HG03103 (cell line): ENCODE results near the gene ZNF609.

Source experiments
- ATAC-seq: cut with Tn5 transposase; IDR thresholded peaks from one replicate; pipeline ENCODE4 v1.9.1; 2021; ENCODE audit warnings: low read depth; ENCODE audit not compliant: unreplicated experiment

The ZNF609 gene

GRCh38 chr15:64710676-64711428, 250.5 kb downstream of the ZNF609 start:
- ATAC-seq, result no peak

DNA sequence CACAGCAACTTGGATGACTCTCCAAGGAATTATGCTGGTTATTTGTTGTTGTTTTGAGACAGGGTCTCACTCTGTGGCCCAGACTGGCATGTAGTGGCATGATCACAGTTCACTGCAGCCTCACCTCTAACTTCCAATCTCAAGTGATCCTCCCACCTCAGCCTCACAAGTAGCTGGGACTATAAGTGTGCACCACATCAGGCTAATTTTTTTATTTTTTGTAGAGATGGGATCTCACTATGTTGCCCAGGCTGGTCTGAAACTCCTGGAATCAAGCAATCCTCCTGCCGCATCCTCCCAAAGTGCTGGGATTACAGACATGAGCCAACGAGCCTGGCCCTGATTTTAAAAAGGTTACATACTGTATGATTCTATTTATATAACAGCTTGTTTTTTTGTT, 252.0 kb downstream of the ZNF609 start:
- ATAC-seq, result no peak

DNA sequence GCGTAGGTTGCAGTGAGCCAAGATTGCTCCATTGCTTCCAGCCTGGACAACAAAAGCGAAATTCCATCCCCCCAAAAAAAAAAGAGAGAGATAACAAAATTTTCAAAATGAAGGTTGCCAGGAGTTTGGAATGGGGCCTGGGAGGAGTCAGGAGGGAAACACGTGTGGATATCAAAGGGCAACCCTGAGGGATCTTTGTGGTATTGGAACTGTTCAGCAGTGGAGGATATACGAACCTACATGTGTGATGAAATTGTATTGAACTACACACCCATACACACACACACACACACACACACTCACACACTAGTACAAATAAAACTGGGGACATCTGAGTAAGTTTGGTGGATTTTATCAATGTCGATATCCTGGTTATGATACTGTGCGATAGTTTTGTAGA, 253.2 kb downstream of the ZNF609 start:
- ATAC-seq, result no peak

GRCh38 chr15:64716452-64716851, 256.1 kb downstream of the ZNF609 start:
- no peak for ATAC-seq

DNA sequence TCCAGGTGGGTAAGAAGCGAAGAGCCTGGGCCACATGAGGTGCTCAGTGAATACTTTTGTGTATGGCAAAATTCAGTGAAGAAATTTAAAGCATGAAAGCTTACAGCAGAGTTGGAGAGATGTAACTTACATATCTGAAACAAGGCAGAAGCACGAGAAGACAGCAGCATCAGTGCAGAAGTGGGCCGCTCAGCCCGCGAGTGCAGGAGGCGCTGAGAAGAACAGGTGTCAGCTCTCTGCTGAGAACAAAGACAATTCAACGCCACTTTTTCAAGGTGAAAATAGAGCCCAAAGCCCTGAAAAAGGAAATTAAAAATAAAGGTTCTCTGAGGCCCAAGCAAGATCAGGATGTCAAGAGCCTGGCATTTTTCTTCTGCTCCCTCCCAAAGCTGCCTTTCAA, 256.8 kb downstream of the ZNF609 start:
- no peak for ATAC-seq

GRCh38 chr15:64717735-64718495, 257.5 kb downstream of the ZNF609 start:
- no peak for ATAC-seq

DNA sequence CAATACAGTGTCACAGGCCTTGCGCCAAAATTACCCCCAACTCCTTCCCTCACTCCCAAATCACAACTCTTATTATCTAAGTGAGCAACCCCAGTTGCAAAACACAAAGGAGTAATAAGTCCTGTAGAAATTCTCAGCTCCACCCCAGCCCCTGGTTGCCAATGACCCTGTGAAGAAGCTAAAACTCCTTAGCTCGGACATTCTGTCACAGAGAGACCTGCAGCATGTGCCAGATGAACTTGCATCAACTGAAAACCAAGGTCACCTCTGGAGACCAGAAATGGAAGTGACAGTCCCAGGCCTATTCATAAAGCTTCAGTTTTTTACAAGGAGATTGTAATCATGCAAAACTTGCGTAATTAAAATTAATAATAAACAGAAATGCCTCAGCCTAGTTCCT, 259.8 kb downstream of the ZNF609 start:
- no peak for ATAC-seq

GRCh38 chr15:64730151-64730550, 269.8 kb downstream of the ZNF609 start:
- no peak for ATAC-seq

- no peak for ATAC-seq
These were observed 270.8 kb downstream of the ZNF609 start for GRCh38 chr15:64731012-64731804.

- no peak for ATAC-seq
These were observed 271.4 kb downstream of the ZNF609 start for GRCh38 chr15:64731805-64732151.

GRCh38 chr15:64732156-64732860, 271.9 kb downstream of the ZNF609 start:
- ATAC-seq, result no peak
